ENCODE results near the gene CSN3. TPM values are rescaled to one million over a fixed set of nuclear protein-coding genes. Genes with fewer than 3 reads are reported as not detected.

Gene CSN3
- total RNA-seq, 1 experiment from 2014 or later, result not detected

DNA sequence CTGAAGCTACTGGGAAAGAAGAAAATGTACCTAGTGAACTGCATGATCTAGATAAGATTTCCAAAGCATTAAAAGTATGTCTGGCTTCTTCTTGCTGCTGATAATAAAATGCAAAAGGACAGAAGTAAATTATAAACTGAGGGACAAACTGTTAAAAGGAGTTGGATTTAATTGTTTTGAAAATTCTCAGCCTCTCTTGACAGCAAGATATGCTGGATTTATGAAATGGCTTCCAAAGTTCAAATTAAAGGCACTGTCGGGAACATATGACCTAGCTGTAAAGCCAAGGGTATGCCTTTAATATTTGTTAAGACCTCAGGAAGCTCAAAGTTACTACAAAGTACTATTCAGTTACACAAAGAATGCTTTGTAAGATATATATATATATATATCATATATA lies 46.3 kb downstream of the CSN3 start:
- H3K36me3 ChIP-seq (ENCODE audit: control insufficient read depth, insufficient read depth, low read length), result no peaks in the 10 kb centered on the region
- H3K9me3 Mint-ChIP-seq (ENCODE audit: unreplicated experiment), result no peaks in the 10 kb centered on the region
- DNase-seq, result no peak
- BruUV-seq (replicated peaks), result no TSS peak
- no peaks in the 10 kb centered on the region for H3K27me3 ChIP-seq (replicated peaks; ENCODE audit: control insufficient read depth, insufficient read depth, low read length)
- no peak overlapping the region for H3K4me3 Mint-ChIP-seq (ENCODE audit: unreplicated experiment)
- intact Hi-C loops (cut with micrococcal nuclease; ENCODE audit: unreplicated experiment), result no loop called here
- no peak overlapping the region for H3K27ac Mint-ChIP-seq (ENCODE audit: unreplicated experiment)
- H3K27me3 Mint-ChIP-seq (ENCODE audit: insufficient read depth, unreplicated experiment), result no peaks in the 10 kb centered on the region
- H3K9me3 ChIP-seq, result no peaks in the 10 kb centered on the region
- POLR2A ChIA-PET, result no interaction called here
- no peaks in the 10 kb centered on the region for H3K4me1 ChIP-seq
- H3K4me3 ChIP-seq (ENCODE audit: low read depth, low read length), result no peak overlapping the region
- no peaks in the 10 kb centered on the region for H3K4me1 Mint-ChIP-seq (ENCODE audit: low read depth, unreplicated experiment)
- TF ChIP-seq, protein P1, sequence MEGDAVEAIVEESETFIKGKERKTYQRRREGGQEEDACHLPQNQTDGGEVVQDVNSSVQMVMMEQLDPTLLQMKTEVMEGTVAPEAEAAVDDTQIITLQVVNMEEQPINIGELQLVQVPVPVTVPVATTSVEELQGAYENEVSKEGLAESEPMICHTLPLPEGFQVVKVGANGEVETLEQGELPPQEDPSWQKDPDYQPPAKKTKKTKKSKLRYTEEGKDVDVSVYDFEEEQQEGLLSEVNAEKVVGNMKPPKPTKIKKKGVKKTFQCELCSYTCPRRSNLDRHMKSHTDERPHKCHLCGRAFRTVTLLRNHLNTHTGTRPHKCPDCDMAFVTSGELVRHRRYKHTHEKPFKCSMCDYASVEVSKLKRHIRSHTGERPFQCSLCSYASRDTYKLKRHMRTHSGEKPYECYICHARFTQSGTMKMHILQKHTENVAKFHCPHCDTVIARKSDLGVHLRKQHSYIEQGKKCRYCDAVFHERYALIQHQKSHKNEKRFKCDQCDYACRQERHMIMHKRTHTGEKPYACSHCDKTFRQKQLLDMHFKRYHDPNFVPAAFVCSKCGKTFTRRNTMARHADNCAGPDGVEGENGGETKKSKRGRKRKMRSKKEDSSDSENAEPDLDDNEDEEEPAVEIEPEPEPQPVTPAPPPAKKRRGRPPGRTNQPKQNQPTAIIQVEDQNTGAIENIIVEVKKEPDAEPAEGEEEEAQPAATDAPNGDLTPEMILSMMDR (IDR thresholded peaks at IDR 0.05; ENCODE audit: insufficient read depth in 1 of 2, low read depth in 1 of 2, low read length in 1 of 2, severe bottlenecking in 1 of 2, unreplicated experiment in 1 of 2), result no peak
- H3K36me3 Mint-ChIP-seq (ENCODE audit: insufficient read depth, unreplicated experiment), result no peaks in the 10 kb centered on the region
- CTCF ChIA-PET, result no interaction called here

DNA sequence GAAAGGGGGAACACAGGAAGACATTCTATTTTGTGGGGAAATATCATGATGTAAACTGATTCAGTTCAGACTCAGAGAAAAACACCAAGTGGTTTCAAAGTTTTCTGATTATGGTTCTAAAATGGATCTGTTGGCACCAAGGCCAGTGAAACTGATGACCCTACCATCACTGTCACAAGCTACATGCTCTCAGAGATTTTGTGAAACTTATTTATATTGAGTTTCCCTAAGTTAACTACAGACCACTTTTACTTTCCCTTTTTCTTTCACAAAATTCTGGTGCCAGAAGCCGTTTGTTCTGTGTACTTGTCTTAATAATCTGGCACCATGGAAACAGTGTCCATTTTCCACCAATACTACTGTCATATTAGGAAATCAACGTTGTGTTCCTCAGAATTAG lies 48.9 kb downstream of the CSN3 start:
- TF ChIP-seq, protein P1 (IDR thresholded peaks at IDR 0.05; ENCODE audit: insufficient read depth in 1 of 2, low read depth in 1 of 2, low read length in 1 of 2, severe bottlenecking in 1 of 2, unreplicated experiment in 1 of 2), result no peak
- H3K27me3 ChIP-seq (replicated peaks; ENCODE audit: control insufficient read depth, insufficient read depth, low read length), result no peaks in the 10 kb centered on the region
- ChIA-PET CTCF (no interaction called here), POLR2A (no interaction called here)
- no peaks in the 10 kb centered on the region for H3K4me1 ChIP-seq
- H3K36me3 ChIP-seq (ENCODE audit: control insufficient read depth, insufficient read depth, low read length), result no peaks in the 10 kb centered on the region
- no peak for DNase-seq
- H3K9me3 ChIP-seq, result no peaks in the 10 kb centered on the region
- Mint-ChIP-seq H3K27ac (ENCODE audit: unreplicated experiment) (no peak overlapping the region), H3K4me1 (ENCODE audit: low read depth, unreplicated experiment) (no peaks in the 10 kb centered on the region), H3K27me3 (ENCODE audit: insufficient read depth, unreplicated experiment) (no peaks in the 10 kb centered on the region), H3K36me3 (ENCODE audit: insufficient read depth, unreplicated experiment) (no peaks in the 10 kb centered on the region), H3K4me3 (ENCODE audit: unreplicated experiment) (no peak overlapping the region), H3K9me3 (ENCODE audit: unreplicated experiment) (no peaks in the 10 kb centered on the region)
- intact Hi-C loops (cut with micrococcal nuclease; ENCODE audit: unreplicated experiment), result no loop called here
- H3K4me3 ChIP-seq (ENCODE audit: low read depth, low read length), result no peak overlapping the region
- BruUV-seq (replicated peaks), result no TSS peak

DNA sequence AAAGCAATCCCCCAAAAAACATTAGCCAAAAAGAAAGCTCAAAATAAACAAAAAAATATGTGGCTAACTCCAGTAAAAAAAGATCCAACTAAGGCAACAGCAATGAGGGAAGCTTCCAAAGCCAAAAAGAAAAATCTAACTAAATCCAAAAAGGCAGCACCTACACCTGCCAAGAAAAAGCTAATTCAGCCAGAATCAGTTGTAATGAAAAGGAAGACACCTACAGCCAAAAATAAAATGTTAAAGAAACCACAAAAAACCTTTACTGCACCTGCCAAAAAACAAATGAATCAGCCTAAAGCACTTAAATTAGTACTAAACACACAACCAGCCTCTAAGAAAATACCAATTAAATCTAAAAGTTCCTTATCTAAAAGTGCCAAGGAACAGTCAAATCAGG lies 55.2 kb downstream of the CSN3 start:
- no peaks in the 10 kb centered on the region for H3K9me3 ChIP-seq
- H3K27me3 ChIP-seq (replicated peaks; ENCODE audit: control insufficient read depth, insufficient read depth, low read length), result no peaks in the 10 kb centered on the region
- intact Hi-C loops (cut with micrococcal nuclease; ENCODE audit: unreplicated experiment), result no loop called here
- no TSS peak for BruUV-seq (replicated peaks)
- H3K9me3 Mint-ChIP-seq (ENCODE audit: unreplicated experiment), result no peaks in the 10 kb centered on the region
- TF ChIP-seq, protein P1 (IDR thresholded peaks at IDR 0.05; ENCODE audit: insufficient read depth in 1 of 2, low read depth in 1 of 2, low read length in 1 of 2, severe bottlenecking in 1 of 2, unreplicated experiment in 1 of 2), result no peak
- no peaks in the 10 kb centered on the region for H3K4me1 Mint-ChIP-seq (ENCODE audit: low read depth, unreplicated experiment)
- H3K4me3 ChIP-seq (ENCODE audit: low read depth, low read length), result no peak overlapping the region
- H3K36me3 ChIP-seq (ENCODE audit: control insufficient read depth, insufficient read depth, low read length), result no peaks in the 10 kb centered on the region
- DNase-seq, result no peak
- H3K4me3 Mint-ChIP-seq (ENCODE audit: unreplicated experiment), result no peak overlapping the region
- CTCF ChIA-PET, result no interaction called here
- no peaks in the 10 kb centered on the region for H3K27me3 Mint-ChIP-seq (ENCODE audit: insufficient read depth, unreplicated experiment)
- H3K27ac Mint-ChIP-seq (ENCODE audit: unreplicated experiment), result no peak overlapping the region
- no peaks in the 10 kb centered on the region for H3K4me1 ChIP-seq
- POLR2A ChIA-PET, result no interaction called here
- no peaks in the 10 kb centered on the region for H3K36me3 Mint-ChIP-seq (ENCODE audit: insufficient read depth, unreplicated experiment)
